GM20431 (cell line): Measurements from ENCODE around the gene ASIC1.
"Not testable (repeated sequence)": the region's sequence is repeated elsewhere in the genome, so short reads cannot be mapped to it uniquely, and the experiment has no call there.

Experiments
- in situ Hi-C: fragments of 300-500 bp; cut with MseI, MboI; formaldehyde crosslinking; loops from one replicate; pipeline ENCODE4 v1.15.0; 2020; ENCODE audit warnings: low sequenced_read_pairs; ENCODE audit not compliant: unreplicated experiment

ASIC1 gene

GRCh38 chr12:50057000-50057841 lies at the start of gene ASIC1:
Gene ASIC1 (plus strand): TSS chr12:50057596. CDS start chr12:50058767, 1,171 bp downstream.
- in situ Hi-C loops, result loop anchor here (10.0 kb wide), 1 partner anchor 82 kb away; the partner anchor contains the start of gene AQP6

- in situ Hi-C loops, result no loop called here
Measured at GRCh38 chr12:50013361-50014147, 43.8 kb upstream of the ASIC1 start.

DNA sequence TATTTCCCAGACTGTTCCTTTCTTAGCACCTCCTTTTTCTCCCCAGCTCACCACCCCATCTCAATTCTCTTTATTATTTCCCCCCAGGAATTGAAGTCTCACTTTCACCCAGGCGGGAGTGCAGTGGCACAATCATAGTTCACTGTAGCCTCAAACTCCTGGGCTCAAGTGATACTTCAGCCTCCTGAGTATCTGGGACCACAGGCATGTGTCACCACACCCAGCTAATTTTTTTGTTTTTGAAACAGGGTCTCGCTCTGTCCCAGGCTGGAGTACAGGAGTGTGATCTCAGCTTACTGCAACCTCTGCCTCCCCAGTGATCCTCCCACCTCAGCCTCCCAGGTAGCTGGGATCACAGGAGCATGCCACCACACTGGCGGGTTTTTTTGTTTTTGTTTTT lies 43.1 kb upstream of the ASIC1 start:
- in situ Hi-C loops, result no loop called here

DNA sequence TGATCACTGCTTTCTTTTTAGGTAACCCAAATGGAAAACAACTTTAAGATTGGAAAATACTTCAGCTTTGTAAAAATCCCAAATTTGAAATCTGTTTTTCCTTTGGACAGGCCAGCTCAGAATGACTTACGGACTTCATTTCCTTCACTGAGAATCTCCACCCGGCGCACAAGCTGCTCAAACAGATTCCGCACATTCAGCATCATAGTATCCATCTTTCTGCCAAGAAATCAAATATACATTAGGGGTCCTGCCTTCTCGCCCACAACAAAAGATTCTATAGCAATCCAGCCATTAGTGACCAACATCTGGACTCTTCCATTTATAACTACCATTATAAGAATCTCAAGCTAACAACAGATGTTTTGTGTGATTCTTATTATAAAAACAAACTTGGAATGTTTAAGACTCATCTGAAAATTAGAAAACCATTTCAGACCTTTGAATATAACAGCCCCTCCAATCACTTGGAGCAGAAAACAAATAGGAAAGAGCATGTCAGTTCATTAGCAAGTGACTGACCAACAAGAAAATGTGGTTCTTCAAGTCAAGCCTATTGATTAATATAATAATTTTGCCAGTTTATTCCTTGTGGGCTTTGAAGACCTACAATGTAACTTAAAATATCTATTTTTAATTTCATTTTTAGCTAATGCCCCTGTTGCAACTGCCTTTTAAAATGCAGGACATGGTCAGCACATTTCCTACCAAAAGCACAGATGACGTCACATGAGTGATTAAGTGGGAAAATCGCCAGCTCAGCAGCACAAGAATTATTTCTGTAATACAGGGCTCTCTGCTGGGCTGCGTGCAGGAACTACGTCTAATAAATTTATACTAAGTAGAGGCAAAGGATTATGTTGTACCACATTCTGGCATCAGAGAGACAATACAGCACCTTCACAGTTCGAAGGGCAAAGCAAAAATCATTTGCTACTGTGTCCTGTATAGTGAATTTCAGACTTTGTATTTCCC lies 40.6 kb upstream of the ASIC1 start:
- in situ Hi-C loops, result no loop called here

GRCh38 chr12:50017641-50018040 lies 39.8 kb upstream of the ASIC1 start:
- in situ Hi-C loops, result no loop called here

DNA sequence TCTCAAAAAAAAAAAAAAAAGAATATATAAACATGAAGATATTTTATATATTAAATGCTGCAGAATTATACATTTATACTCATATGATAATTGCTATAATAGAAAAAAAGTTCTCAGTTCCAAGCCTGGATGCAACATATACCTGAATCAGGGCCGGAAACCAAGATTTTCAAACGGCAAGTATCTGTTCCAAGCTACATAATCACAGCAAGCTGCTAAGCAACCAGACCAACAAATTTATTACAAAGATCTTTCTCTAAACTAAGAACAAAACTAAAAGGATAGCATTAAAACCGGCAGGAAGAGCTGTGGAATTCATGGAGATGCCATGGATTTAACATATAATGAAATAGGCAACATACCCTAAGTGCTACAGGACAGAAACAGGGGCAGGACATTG lies 39.2 kb upstream of the ASIC1 start:
- in situ Hi-C loops, result no loop called here

GRCh38 chr12:50018968-50019367 lies 38.4 kb upstream of the ASIC1 start:
- in situ Hi-C loops, result no loop called here

GRCh38 chr12:50019524-50019923 lies 37.9 kb upstream of the ASIC1 start:
- in situ Hi-C loops, result no loop called here

GRCh38 chr12:50021031-50021430 lies 36.4 kb upstream of the ASIC1 start:
- in situ Hi-C loops, result no loop called here

GRCh38 chr12:50022903-50023302 lies 34.5 kb upstream of the ASIC1 start:
- in situ Hi-C loops, result no loop called here

GRCh38 chr12:50024227-50024626 lies 33.2 kb upstream of the ASIC1 start:
- in situ Hi-C loops, result no loop called here

GRCh38 chr12:50024805-50025186 lies 32.6 kb upstream of the ASIC1 start:
- in situ Hi-C loops, result no loop called here

- in situ Hi-C loops, result no loop called here
Measured at GRCh38 chr12:50025187-50026059, 32.0 kb upstream of the ASIC1 start, which contains the start of gene RACGAP1. Gene RACGAP1 (minus strand): TSS chr12:50025494. CDS start chr12:50016715, 8,779 bp downstream.

GRCh38 chr12:50026691-50027090 lies 30.7 kb upstream of the ASIC1 start:
- in situ Hi-C loops, result no loop called here

DNA sequence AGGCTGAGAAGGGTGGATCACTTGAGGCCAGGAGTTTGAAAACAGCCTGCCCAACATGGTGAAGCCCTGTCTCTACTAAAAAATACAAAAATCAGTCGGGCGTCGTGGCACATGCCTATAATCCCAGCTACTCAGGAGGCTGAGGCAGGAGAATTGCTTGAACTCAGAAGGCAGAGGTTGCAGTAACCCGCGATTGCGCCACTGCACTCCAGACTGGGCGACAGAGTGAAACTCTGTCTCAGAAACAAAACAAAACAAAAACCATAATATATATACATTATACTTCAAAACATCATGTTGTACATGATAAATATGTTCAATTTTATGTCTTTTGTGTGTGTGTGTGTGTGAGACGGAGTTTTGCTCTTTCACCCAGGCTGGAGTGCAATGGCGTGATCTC lies 26.9 kb upstream of the ASIC1 start:
- in situ Hi-C loops, result not testable (repeated sequence)

DNA sequence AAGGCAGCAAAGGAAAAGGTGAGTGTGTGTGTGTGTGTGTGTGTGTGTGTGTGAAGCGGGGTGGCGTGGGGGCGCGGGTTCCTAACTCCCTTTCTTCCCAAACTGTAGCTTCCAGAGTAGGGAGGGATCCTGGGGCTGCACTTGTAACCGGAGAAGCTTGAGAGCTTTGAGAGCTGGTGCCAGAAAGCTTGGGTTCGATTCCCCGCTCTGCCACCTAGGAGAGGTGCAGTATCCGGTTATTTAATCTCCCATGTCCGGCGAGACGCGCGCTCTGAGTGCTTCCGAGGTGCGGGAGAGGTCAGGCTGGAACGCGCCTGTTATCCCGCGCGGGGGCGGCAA lies 24.9 kb upstream of the ASIC1 start:
- in situ Hi-C loops, result no loop called here

- in situ Hi-C loops, result no loop called here
Measured at GRCh38 chr12:50032854-50033581, 24.4 kb upstream of the ASIC1 start.

- in situ Hi-C loops, result no loop called here
Measured at GRCh38 chr12:50038336-50038735, 19.1 kb upstream of the ASIC1 start.
